Sigmoid colon (tissue), 7 donors: Measurements from ENCODE around the gene GRHL1. TPM values are rescaled to one million over a fixed set of nuclear protein-coding genes. Genes with fewer than 3 reads are reported as not detected.

Experiments
- DNase-seq: peaks from one replicate; pipeline ENCODE4 v3.0.0-alpha.2; 2019
- H3K27ac ChIP-seq, 4 donors: fragments of 200-600 bp; sonication (generic); one replicate each; pipeline ENCODE4 v1.5.1; 2016 to 2019; ENCODE audit warnings: mild to moderate bottlenecking in 1 of 4
- H3K27me3 ChIP-seq, 3 donors: fragments of 200-600 bp; sonication (generic); one replicate each; pipeline ENCODE4 v1.5.1; 2019; ENCODE audit warnings: mild to moderate bottlenecking in 1 of 3
- H3K36me3 ChIP-seq, 4 donors: fragments of 200-600 bp; sonication (generic); one replicate each; pipeline ENCODE4 v1.5.1; 2016 to 2019
- H3K4me1 ChIP-seq, 4 donors: fragments of 200-600 bp; sonication (generic); one replicate each; pipeline ENCODE4 v1.5.1; 2017 to 2019
- H3K4me3 ChIP-seq, 4 donors: fragments of 200-600 bp; sonication (generic); one replicate each; pipeline ENCODE4 v1.5.1; 2017 to 2019; ENCODE audit warnings: mild to moderate bottlenecking in 2 of 4, moderate library complexity in 1 of 4
- H3K9me3 ChIP-seq, 4 donors: fragments of 200-600 bp in 3 of 4; sonication (generic) in 3 of 4; one replicate each; pipeline versions ENCODE4 v1.5.1 to v1.6.1; 2013 to 2019
- CTCF ChIP-seq, 4 experiments: fragments of 450-650 bp in 3 of 4; fragments of 200-600 bp in 1 of 4; IDR thresholded peaks; one replicate each; pipeline ENCODE4 v1.5.1; 2016 to 2019; ENCODE audit warnings: antibody characterized with exemption in 4 of 4, mild to moderate bottlenecking in 3 of 4, moderate library complexity in 2 of 4
- EP300 ChIP-seq, 4 donors: sonication (generic); formaldehyde crosslinking; IDR thresholded peaks; one replicate each; pipeline ENCODE4 v1.6.1; 2017; ENCODE audit warnings: antibody characterized with exemption in 4 of 4
- POLR2A ChIP-seq, 2 donors: fragments of 450-650 bp; IDR thresholded peaks; one replicate each; pipeline ENCODE4 v1.6.1; 2016; ENCODE audit warnings: antibody characterized with exemption in 2 of 2, mild to moderate bottlenecking in 2 of 2, moderate library complexity in 2 of 2
- POLR2AphosphoS5 ChIP-seq, 4 donors: sonication (generic); formaldehyde crosslinking; IDR thresholded peaks; one replicate each; pipeline ENCODE4 v1.6.1; 2017; ENCODE audit warnings: antibody characterized with exemption in 4 of 4
- WGBS, 2 donors: extraction: QIAGEN DNeasy Blood & Tissue Kit; methylation state at CpG; one replicate each; pipeline ENCODE4 v1.1.7; 2013; 5-methylcytosine and 5-hydroxymethylcytosine counted together
- intact Hi-C: fragments of 100-400 bp; cut with DNase I; formaldehyde crosslinking; loops from one replicate; pipeline ENCODE4 v1.15.1; 2023
- polyA plus RNA-seq, 3 donors: library from polyadenylated mRNA; stranded (reverse); fragments of 200-250 nt; gene quantifications; one replicate each; pipeline ENCODE4 v1.2.3, GENCODE V29; 2013
- total RNA-seq, 4 donors: library from RNA; depleted of rRNA; stranded (reverse); fragments of >200 nt; gene quantifications; one replicate each; pipeline ENCODE4 v1.1.0, GENCODE V29; 2016
- donor health status: healthy with polysubstance abuse.
- donor health status: Bipolar disorder and iron deficiency.
- donor health status: healthy.

GRHL1 gene
- total and polyA plus RNA-seq, 7 donors, result under 0.01 to 4.2 (median 1.4) TPM

GRCh38 chr2:10017313-10017941 is 65.9 kb downstream of the GRHL1 start:
- intact Hi-C loops, result no loop called here
- Histone ChIP-seq H3K27me3 (no peaks in the 10 kb centered on the region), H3K27ac (no peak overlapping the region), H3K9me3 (peaks cover 0 to 3% (median 0%) of the 10 kb centered on the region in 4 donors), H3K4me3 (no peak overlapping the region), H3K36me3 (no peaks in the 10 kb centered on the region), H3K4me1 (no peaks in the 10 kb centered on the region)
- DNase-seq, result no peak
- WGBS, 2 donors, result 88 to 90% methylated on average over 5 of the region's 5 CpGs
- no peak for TF ChIP-seq EP300 (IDR thresholded peaks at IDR 0.05)
- TF ChIP-seq POLR2A (IDR thresholded peaks at IDR 0.05), result no peak
- no peak for TF ChIP-seq POLR2AphosphoS5 (IDR thresholded peaks at IDR 0.05)
- TF ChIP-seq CTCF (IDR thresholded peaks at IDR 0.05), result no peak

GRCh38 chr2:10019174-10019573 is 67.7 kb downstream of the GRHL1 start:
- peaks cover 0 to 3% (median 0%) of the 10 kb centered on the region in 4 donors for H3K9me3 ChIP-seq
- no peak overlapping the region for H3K27ac ChIP-seq
- no peaks in the 10 kb centered on the region for H3K4me1 ChIP-seq
- H3K36me3 ChIP-seq, result no peaks in the 10 kb centered on the region
- no peak for DNase-seq
- TF ChIP-seq POLR2AphosphoS5 (IDR thresholded peaks at IDR 0.05) (no peak), CTCF (IDR thresholded peaks at IDR 0.05) (no peak), POLR2A (IDR thresholded peaks at IDR 0.05) (no peak), EP300 (IDR thresholded peaks at IDR 0.05) (no peak)
- H3K27me3 ChIP-seq, result no peaks in the 10 kb centered on the region
- 56 to 72% methylated on average over 8 of the region's 8 CpGs for WGBS, 2 donors
- no peak overlapping the region for H3K4me3 ChIP-seq
- intact Hi-C loops, result no loop called here

- Histone ChIP-seq H3K4me3 (no peak overlapping the region), H3K9me3 (peaks cover 0 to 3% (median 0%) of the 10 kb centered on the region in 4 donors), H3K36me3 (no peaks in the 10 kb centered on the region), H3K27me3 (no peaks in the 10 kb centered on the region), H3K4me1 (no peaks in the 10 kb centered on the region), H3K27ac (no peak overlapping the region)
- no peak for TF ChIP-seq POLR2AphosphoS5 (IDR thresholded peaks at IDR 0.05)
- TF ChIP-seq EP300 (IDR thresholded peaks at IDR 0.05), result no peak
- no peak for TF ChIP-seq CTCF (IDR thresholded peaks at IDR 0.05)
- TF ChIP-seq POLR2A (IDR thresholded peaks at IDR 0.05), result no peak
- intact Hi-C loops, result no loop called here
- peak; percentile 56 for DNase-seq
- WGBS, 2 donors, result 81 to 89% methylated on average over 27 of the region's 27 CpGs
These were observed 68.3 kb downstream of the GRHL1 start for GRCh38 chr2:10019602-10020400.

- H3K27ac ChIP-seq, result no peak overlapping the region
- intact Hi-C loops, result no loop called here
These were observed 70.5 kb downstream of the GRHL1 start for GRCh38 chr2:10022041-10022421.

More at GRCh38 chr2:10022041-10022421, 70.5 kb downstream of the GRHL1 start:
- TF ChIP-seq POLR2A (IDR thresholded peaks at IDR 0.05), result no peak
- no peak for TF ChIP-seq POLR2AphosphoS5 (IDR thresholded peaks at IDR 0.05)
- TF ChIP-seq CTCF (IDR thresholded peaks at IDR 0.05), result no peak
- TF ChIP-seq EP300 (IDR thresholded peaks at IDR 0.05), result no peak
- H3K36me3 ChIP-seq, result no peaks in the 10 kb centered on the region
- peak; percentile 57 for DNase-seq
- H3K4me1 ChIP-seq, result no peaks in the 10 kb centered on the region
- peaks cover 0 to 3% (median 0%) of the 10 kb centered on the region in 4 donors for H3K9me3 ChIP-seq
- no peaks in the 10 kb centered on the region for H3K27me3 ChIP-seq
- H3K4me3 ChIP-seq, result no peak overlapping the region
- 91% methylated on average over 16 of the region's 16 CpGs for WGBS, 2 donors
